H1 (cell line): ENCODE measurements around the gene VASH1. TPM values are rescaled to one million over a fixed set of nuclear protein-coding genes. Genes with fewer than 3 reads are reported as not detected.

Experiments
- TAF1 ChIP-seq: IDR thresholded peaks from 2 replicates; pipeline ENCODE4 v1.6.1; 2011; ENCODE audit warnings: mild to moderate bottlenecking, low read depth, low read length
- polyA plus RNA-seq, 7 experiments: library from polyadenylated mRNA; depleted of rRNA in 3 of 7; stranded (reverse) in 5 of 7; unstranded in 2 of 7; fragments of >200 nt in 5 of 7; fragments of 200-250 nt in 2 of 7; gene quantifications; 1 replicate in 5 of 7; 2 replicates in 1 of 7; 4 replicates in 1 of 7; pipeline versions ENCODE4 v1.2.1 to v1.2.3, GENCODE V29; 2011 to 2013; ENCODE audit warnings: missing spikeins in 2 of 7, mixed read lengths in 2 of 7
- total RNA-seq: library from RNA; stranded (reverse); fragmentation: NEBNext Ultra II Directional; extraction: Animal tissue kit (Norgen Biotek cat#: 25700); gene quantifications from 2 replicates; pipeline ENCODE4 v1.2.1, GENCODE V29; 2021
- TF ChIP-seq, protein P1 (sequence below): IDR thresholded peaks from 2 replicates; pipeline ENCODE4 v1.6.1; 2012; ENCODE audit warnings: inconsistent platforms

Gene VASH1
- total and polyA plus RNA-seq, 2 of the 8 experiments (the other 6 are each of a cell fraction or from before 2014, with no cell fraction given) = 3.1 to 6.4 TPM

DNA sequence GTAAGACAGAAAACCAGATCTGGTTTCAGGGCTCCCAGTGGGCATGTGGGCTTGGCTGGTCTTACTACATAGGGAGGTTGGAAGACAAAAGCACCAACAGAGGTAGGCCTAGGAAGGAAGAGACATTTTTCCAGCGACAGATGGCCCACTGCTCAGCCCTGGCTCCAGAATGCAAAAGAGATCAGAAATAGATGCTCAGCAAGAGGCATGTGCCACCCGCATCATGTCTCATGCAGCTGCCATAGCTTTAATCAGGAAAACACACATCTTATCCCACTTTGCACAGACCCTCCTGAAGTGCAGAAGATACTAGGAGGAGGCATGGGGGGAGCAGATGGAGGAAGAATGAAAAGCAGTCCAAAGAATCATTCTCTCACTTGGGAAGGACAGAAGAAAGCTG lies 25.3 kb downstream of the VASH1 start (continued):
- no peak for TF ChIP-seq TAF1
- TF ChIP-seq, protein P1, sequence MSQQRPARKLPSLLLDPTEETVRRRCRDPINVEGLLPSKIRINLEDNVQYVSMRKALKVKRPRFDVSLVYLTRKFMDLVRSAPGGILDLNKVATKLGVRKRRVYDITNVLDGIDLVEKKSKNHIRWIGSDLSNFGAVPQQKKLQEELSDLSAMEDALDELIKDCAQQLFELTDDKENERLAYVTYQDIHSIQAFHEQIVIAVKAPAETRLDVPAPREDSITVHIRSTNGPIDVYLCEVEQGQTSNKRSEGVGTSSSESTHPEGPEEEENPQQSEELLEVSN = no peak
